Stimulated activated naive CD8-positive, alpha-beta T cell treated with anti-CD3 and anti-CD28 coated beads, Interleukin-15, Interleukin-2, amounts not matched to agents 100 U/mL and 50 U/mL, for 24 hours (primary cell): ENCODE measurements around the gene NTRK3.

Experiments
- ATAC-seq: fragments of 150-1000 bp; cut with Tn5 transposase; one replicate; pipeline ENCODE4 v1.10.0; 2021
- DNase-seq: peaks from one replicate; pipeline ENCODE4 v3.0.0; 2021

NTRK3 gene

DNA sequence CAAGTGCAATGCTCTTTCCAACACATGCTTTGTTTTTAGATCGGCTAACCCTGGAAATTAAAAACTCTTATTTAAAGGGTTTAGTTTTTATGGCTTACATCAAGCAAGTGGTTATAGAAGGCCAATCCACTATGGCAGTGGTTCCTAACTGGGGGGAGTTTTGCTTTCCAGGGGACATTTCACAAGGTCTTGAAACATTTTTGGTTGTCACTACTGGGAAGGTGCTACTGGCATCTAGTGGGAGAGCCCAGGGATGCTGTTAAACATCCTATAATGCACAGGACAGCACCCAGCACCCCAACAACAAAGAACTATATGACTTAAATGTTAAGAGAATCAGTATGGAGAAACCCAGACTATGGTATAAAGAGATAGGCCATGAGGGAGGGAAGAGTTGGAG lies 439.0 kb downstream of the NTRK3 start:
- ATAC-seq = no peak
- no peak for DNase-seq

DNA sequence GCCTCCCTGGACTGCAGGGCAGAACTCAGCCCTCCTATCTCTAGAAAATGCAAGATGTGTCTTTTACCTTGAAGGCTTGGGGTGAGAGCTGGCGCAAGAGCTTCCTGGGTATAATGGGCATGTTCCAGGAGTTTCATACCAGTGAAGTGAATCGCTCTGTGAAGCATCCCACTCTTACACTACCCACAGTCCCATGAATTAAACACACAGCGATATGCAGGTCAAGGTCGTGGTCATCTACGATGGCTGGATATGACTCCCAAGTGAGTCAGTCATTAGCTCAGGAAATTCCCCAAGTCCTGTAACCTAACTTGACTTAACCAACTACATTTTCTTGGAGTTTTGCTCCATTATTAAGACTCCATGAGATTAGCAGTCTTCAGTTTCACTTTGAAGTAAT lies 439.7 kb downstream of the NTRK3 start:
- DNase-seq = no peak

DNA sequence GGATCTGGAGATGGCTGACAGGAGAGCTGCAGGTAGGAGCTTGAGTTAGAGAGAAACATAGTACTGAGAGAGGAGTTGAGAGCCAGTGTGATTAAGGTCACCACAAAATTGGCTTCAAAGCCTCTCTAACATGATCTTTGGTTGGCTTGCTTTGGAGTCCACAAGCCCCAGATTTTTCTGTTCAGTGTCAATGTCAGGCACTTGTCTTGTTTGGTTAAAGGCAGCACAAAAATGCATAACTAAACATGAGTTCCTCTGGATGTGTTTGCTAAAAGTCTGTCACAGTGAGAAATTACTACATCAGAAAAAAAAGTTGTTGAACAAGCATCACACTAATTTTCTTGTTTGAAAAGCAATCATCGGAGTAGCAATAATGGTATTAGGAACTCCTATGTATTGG lies 440.5 kb downstream of the NTRK3 start:
- no peak for ATAC-seq
- no peak for DNase-seq

More for the DNA sequence above, 439.7 kb downstream of the NTRK3 start:
- no peak for ATAC-seq
